Right atrium auricular region (tissue), 2 donors: Measurements from ENCODE around the gene SLC7A6. TPM values are rescaled to one million over a fixed set of nuclear protein-coding genes. Genes with fewer than 3 reads are reported as not detected.

ENCODE experiments used
- DNase-seq: peaks from one replicate; pipeline ENCODE4 v3.0.0-alpha.2; 2019; ENCODE audit warnings: low spot score
- H3K27ac ChIP-seq, 2 donors: fragments of 200-600 bp; sonication (generic); 1 replicate in 1 of 2; 2 replicates in 1 of 2; pipeline ENCODE4 v1.5.1; 2016 to 2019
- H3K27me3 ChIP-seq, 2 donors: fragments of 200-600 bp; sonication (generic); one replicate each; pipeline versions ENCODE4 v1.5.1 to v1.6.0; 2017 to 2019
- H3K36me3 ChIP-seq: fragments of 200-600 bp; sonication (generic); one replicate; pipeline ENCODE4 v1.5.1; 2016
- H3K4me1 ChIP-seq, 2 donors: fragments of 200-600 bp; sonication (generic); one replicate each; pipeline versions ENCODE4 v1.5.1 to v1.6.0; 2017 to 2019
- H3K4me3 ChIP-seq, 2 donors: fragments of 200-600 bp; sonication (generic); 1 replicate in 1 of 2; 2 replicates in 1 of 2; pipeline ENCODE4 v1.5.1; 2017 to 2019; ENCODE audit warnings: mild to moderate bottlenecking in 1 of 2, moderate library complexity in 1 of 2
- H3K9me3 ChIP-seq, 2 donors: fragments of 200-600 bp; sonication (generic); one replicate each; pipeline ENCODE4 v1.5.1; 2019
- total RNA-seq, 2 donors: library from RNA; depleted of rRNA; stranded (reverse); fragments of >200 nt; gene quantifications; one replicate each; pipeline ENCODE4 v1.1.0, GENCODE V29; 2016
- TF ChIP-seq, protein P1 (sequence below), 2 donors: fragments of 200-600 bp; sonication (generic); IDR thresholded peaks; one replicate each; pipeline ENCODE4 v1.5.1; 2019; ENCODE audit warnings: antibody characterized with exemption in 2 of 2

SLC7A6 gene
- total RNA-seq, 2 donors from 2014 or later = 28.9 to 51.0 TPM

DNA sequence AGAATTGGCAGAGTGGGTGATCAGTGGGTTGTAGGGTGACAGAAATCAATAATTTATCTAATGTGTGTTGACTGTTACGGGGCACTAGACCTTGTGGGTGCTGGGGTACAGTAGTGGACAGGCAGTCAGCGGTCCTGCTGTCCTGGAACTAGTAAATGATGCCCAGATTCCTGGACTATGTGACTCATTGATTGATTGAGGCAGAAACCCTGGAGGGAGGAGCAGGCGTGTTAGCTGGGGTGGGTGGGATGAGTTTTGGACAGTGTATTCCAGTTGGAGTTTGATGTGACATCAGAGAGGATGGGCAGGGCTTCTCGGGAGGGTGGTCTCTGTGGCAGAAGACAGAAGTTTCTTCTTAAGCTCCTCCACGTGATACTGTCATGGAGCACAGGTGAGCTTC is 70.8 kb downstream of the SLC7A6 start:
- H3K4me3 ChIP-seq = no peak overlapping the region
- H3K27me3 ChIP-seq = no peaks in the 10 kb centered on the region
- TF ChIP-seq, protein P1, sequence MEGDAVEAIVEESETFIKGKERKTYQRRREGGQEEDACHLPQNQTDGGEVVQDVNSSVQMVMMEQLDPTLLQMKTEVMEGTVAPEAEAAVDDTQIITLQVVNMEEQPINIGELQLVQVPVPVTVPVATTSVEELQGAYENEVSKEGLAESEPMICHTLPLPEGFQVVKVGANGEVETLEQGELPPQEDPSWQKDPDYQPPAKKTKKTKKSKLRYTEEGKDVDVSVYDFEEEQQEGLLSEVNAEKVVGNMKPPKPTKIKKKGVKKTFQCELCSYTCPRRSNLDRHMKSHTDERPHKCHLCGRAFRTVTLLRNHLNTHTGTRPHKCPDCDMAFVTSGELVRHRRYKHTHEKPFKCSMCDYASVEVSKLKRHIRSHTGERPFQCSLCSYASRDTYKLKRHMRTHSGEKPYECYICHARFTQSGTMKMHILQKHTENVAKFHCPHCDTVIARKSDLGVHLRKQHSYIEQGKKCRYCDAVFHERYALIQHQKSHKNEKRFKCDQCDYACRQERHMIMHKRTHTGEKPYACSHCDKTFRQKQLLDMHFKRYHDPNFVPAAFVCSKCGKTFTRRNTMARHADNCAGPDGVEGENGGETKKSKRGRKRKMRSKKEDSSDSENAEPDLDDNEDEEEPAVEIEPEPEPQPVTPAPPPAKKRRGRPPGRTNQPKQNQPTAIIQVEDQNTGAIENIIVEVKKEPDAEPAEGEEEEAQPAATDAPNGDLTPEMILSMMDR (IDR thresholded peaks at IDR 0.05) = no peak
- peaks cover 0 to 7% of the 10 kb centered on the region in 2 donors for H3K4me1 ChIP-seq
- peaks cover 30% of the 10 kb centered on the region for H3K36me3 ChIP-seq
- DNase-seq = no peak
- no peak overlapping the region for H3K27ac ChIP-seq
- H3K9me3 ChIP-seq = no peaks in the 10 kb centered on the region

DNA sequence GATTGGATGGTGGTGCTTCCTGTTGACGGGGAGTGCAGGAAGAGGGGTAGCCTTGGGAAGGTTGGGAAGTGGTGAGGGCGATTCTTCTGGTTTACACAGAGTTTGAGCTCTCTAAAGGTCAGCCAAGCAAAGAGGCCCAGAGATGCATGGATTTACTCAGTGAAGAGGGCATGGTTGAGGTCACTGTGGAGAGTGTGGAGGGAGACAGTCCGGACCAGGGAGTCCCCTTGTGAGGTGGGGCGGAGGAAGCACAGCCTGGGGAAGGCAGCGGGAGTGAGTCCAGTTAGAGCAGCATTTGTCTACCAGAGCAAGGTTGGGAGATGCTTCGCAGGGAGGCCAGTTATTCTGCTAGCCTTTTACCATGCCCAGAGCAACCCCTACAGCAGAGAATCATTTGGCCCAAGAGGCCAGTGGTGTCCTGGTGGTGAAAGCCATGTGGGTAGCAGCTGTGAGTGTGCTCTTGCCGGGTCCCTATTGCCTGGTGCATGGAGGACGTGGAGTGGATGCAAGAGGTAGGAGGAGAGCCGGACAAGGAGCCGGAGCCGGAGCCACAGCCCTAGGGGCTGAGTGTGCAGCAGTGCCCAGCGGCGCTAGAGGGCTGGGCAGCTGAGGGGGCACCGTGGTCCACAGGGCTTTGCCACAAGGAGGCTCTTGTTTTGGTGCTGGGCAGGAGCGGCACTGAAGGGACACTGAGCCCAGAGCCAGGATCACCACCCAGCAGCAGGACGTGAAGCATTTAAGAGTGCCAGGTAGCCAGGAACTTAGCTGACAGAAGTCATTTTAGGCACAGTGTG is 74.2 kb downstream of the SLC7A6 start:
- TF ChIP-seq, protein P1 (IDR thresholded peaks at IDR 0.05) = no peak
- no peak overlapping the region for H3K27ac ChIP-seq
- no peaks in the 10 kb centered on the region for H3K27me3 ChIP-seq
- H3K36me3 ChIP-seq = peaks cover 56% of the 10 kb centered on the region
- no peaks in the 10 kb centered on the region for H3K9me3 ChIP-seq
- DNase-seq = no peak
- no peak overlapping the region for H3K4me3 ChIP-seq
- H3K4me1 ChIP-seq = no peaks in the 10 kb centered on the region

DNA sequence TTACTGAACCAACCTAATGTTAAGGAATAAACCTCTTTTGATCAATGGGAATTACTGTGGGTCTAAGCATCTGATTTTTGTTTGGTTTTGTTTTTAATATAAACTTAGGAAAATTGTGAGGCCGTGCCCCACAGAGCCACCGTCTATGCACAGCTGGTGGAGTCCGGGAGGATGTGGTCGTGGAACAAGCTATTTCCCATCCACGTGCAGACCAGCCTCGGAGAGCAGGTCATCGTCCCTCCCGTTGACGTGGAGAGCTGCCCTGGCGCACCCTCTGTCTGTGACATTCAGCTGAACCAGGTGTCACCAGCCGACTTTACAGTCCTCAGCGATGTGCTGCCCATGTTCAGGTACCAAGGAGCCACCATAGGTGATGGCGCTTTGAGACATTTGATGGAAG is 74.9 kb downstream of the SLC7A6 start:
- Histone ChIP-seq H3K4me1 (no peaks in the 10 kb centered on the region), H3K36me3 (peaks cover 58% of the 10 kb centered on the region)
- DNase-seq = no peak

DNA sequence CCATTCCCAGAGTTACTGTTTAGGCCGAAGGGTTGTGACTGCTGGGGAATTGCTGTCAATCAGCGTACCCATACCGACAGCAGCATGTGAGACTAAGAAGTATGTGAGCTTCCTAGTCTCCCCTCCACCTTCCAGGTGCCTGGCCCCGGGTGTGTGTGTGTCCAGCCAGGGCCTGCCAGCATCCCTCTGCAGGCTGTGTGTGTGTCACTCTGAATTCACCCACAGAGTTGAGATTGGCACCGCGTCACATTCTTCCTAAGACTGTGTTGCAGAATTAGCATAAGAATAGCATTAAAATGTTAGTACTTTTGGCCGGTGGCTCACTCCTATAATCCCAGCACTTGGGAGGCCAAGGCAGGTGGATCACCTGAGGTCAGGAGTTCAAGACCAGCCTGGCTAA is 78.3 kb downstream of the SLC7A6 start:
- TF ChIP-seq, protein P1 (IDR thresholded peaks at IDR 0.05) = no peak
- Histone ChIP-seq H3K4me3 (no peak overlapping the region), H3K36me3 (peaks cover 80% of the 10 kb centered on the region), H3K4me1 (peaks cover 0 to 9% of the 10 kb centered on the region in 2 donors), H3K27me3 (no peaks in the 10 kb centered on the region), H3K9me3 (no peaks in the 10 kb centered on the region), H3K27ac (no peak overlapping the region)
- no peak for DNase-seq

More for the DNA sequence above, 74.9 kb downstream of the SLC7A6 start:
- Histone ChIP-seq H3K9me3 (no peaks in the 10 kb centered on the region), H3K27me3 (no peaks in the 10 kb centered on the region), H3K4me3 (no peak overlapping the region), H3K27ac (no peak overlapping the region)
- TF ChIP-seq, protein P1 (IDR thresholded peaks at IDR 0.05) = no peak

DNA sequence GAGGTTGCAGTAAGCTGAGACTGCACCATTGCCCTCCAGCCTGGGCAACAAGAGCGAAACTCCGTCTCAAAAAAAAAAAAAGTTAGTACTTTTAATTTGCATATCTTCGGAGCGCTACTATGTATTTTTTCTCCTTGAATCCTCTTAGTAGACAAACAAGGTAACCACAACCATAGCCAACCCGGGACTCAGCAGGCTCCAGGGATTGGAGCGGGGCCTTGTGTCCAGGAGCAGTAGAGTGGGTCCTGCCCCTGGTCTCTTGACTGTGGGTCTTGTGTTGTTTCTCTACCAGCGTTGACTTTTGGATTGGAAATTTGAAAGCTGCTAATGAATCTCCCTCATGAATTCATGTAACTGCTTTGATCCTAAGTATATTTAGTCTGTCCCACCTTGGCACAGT is 78.8 kb downstream of the SLC7A6 start:
- H3K4me1 ChIP-seq = peaks cover 0 to 9% of the 10 kb centered on the region in 2 donors
- no peak overlapping the region for H3K4me3 ChIP-seq
- H3K27me3 ChIP-seq = no peaks in the 10 kb centered on the region
- no peaks in the 10 kb centered on the region for H3K9me3 ChIP-seq
- H3K27ac ChIP-seq = no peak overlapping the region
- no peak for DNase-seq
- TF ChIP-seq, protein P1 (IDR thresholded peaks at IDR 0.05) = no peak
- peaks cover 78% of the 10 kb centered on the region for H3K36me3 ChIP-seq
